IPS-15b (cell line): ENCODE measurements around the gene METTL23.

Experiments used
- H3K27me3 ChIP-seq: one replicate; pipeline ENCODE4 v1.6.1; 2013; ENCODE audit warnings: low read length; ENCODE audit not compliant: control insufficient read depth, insufficient read depth
- H3K36me3 ChIP-seq: one replicate; pipeline ENCODE4 v1.6.1; 2013; ENCODE audit warnings: low read length; ENCODE audit not compliant: control insufficient read depth, insufficient read depth
- H3K4me1 ChIP-seq: one replicate; pipeline ENCODE4 v1.6.1; 2013; ENCODE audit warnings: mild to moderate bottlenecking, low read length; ENCODE audit not compliant: control insufficient read depth, insufficient read depth
- H3K4me3 ChIP-seq: one replicate; pipeline ENCODE4 v1.5.1; 2013; ENCODE audit warnings: low read depth, low read length
- H3K9ac ChIP-seq: one replicate; pipeline ENCODE4 v1.6.1; 2013; ENCODE audit warnings: low read depth, mild to moderate bottlenecking, low read length
- H3K9me3 ChIP-seq: one replicate; pipeline ENCODE4 v1.6.1; 2013; ENCODE audit warnings: mild to moderate bottlenecking, low read length; ENCODE audit not compliant: control insufficient read depth, insufficient read depth

The METTL23 gene

DNA sequence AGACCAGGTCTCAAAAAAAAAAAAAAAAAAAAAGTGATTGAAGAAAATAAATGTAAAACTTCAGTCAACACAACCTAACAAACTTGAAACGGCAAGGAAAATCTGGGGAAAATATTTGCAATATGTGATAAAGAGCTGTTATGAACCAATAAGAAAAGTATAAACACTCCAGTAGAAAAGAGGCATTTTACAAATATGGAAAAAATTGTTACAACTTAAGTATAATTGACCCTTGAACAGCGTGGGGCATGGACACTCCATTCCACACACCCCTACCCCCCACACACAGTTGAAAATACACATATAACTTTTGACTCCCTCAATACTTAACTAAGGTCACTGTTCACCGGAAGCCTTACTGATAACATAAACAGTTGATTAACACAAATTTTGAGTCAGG, 31.9 kb downstream of the METTL23 start:
- no peaks in the 10 kb centered on the region for H3K9me3 ChIP-seq
- H3K36me3 ChIP-seq = no peaks in the 10 kb centered on the region
- H3K4me3 ChIP-seq = no peak overlapping the region
- no peaks in the 10 kb centered on the region for H3K27me3 ChIP-seq
- no peaks in the 10 kb centered on the region for H3K4me1 ChIP-seq
- no peak overlapping the region for H3K9ac ChIP-seq

DNA sequence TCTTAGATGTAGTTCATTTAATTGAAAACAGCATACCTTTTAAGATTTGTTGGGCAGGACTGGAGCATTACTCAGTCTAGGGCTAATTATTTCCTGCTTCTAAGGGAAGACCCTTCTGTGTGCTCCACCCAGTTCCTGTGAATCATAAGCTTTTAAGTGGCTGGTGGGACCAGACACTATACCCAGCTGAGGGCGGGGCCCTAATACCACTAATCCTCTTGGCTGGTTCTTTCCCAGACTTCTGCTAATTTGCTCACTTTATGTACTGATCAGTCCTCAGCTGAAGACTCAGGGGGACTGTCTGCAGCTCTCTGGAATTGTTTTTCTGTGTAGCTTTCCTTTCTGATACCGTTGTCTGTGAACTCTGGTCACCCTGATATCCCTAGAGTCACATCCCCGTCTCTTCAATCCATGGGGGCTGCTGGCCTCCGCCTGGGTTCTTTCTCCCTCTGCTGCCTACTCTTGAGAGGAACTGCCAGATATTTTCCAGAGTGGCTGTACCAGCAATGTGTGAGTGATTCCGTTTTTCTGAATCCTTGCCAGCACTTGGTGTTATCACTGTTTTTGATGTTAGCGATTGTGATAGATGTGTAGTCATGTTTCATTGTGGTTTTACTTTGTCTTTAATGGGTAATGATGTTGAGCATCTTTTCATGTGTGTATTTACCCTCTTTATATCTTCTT, 46.3 kb downstream of the METTL23 start:
- Histone ChIP-seq H3K4me3 (no peak overlapping the region), H3K9ac (no peak overlapping the region), H3K36me3 (peaks cover 8% of the 10 kb centered on the region)

DNA sequence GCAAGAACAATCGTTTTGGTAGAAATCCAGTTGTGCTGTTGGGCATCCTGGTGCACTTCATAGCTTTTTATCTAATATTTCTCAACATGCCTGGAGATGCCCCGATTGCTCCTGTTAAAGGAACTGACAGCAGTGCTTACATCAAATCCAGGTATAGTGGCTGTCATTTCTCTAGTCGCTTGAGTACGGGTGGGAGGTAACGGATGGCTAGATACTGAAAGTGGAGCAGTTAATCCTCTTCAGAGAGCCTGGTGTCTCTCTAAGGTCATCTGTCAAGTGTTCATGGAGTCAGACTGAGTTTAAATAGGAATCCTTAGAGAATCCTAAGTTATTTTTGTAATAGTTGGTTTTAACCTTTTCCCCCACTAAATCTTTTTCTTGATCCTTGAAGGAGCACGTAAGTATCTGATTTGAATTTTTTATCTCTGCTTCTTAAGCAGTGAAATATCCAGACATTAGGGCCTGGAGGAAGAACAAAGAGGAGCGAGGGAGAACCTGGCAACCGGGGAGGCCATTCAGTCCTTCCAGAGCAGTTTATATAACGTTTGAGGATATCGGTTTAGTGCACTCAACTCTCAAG, 48.5 kb downstream of the METTL23 start:
- H3K9ac ChIP-seq = no peak overlapping the region
- no peak overlapping the region for H3K4me3 ChIP-seq
- no peaks in the 10 kb centered on the region for H3K27me3 ChIP-seq
- H3K36me3 ChIP-seq = peaks cover 8% of the 10 kb centered on the region
- no peaks in the 10 kb centered on the region for H3K4me1 ChIP-seq
- H3K9me3 ChIP-seq = no peaks in the 10 kb centered on the region

More for the DNA sequence above, 46.3 kb downstream of the METTL23 start:
- Histone ChIP-seq H3K27me3 (no peaks in the 10 kb centered on the region), H3K4me1 (no peaks in the 10 kb centered on the region), H3K9me3 (no peaks in the 10 kb centered on the region)

DNA sequence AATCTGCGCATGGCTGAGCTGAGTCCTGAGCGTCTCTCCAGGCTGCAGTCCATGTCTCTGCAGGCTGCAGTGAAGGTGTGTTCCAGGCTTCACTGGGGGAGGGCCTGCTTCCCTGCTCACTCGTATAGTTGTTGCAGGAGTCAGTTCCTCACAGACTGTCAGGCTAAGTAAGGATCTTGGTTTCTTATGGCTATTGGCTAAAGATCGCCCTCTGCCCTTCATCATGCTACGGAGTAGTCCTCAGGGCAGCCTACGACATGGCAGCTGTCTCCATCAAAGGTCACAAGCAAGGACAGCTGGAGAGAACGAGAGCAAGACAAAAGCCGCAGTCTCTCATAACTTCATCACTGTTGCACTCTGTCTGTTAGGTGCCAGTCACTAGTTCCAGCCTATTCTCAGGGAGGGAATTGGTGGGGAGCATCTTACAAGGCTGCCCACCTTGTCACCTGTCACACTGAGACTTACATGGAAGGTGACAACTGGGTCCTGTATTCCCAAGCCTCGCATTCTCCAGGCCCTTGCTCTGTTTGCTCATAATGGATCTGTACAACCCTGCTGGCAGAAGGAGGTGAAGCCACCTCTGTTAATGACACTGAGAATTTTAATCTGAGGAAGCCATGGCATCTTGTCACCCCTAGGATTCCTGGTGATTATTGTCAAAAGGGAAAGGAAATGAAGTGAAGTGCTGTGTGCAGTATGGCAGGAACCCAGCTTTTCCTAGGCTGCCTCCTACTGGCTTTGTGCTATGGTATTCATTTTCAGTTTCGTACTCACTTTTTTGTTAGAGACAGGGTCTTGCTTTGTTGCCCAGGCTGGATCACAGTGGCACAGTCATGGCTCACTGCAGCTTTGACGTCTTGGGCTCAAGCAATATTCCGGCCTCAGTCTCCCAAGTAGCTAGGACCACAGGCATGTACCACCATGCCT, 54.7 kb downstream of the METTL23 start:
- Histone ChIP-seq H3K27me3 (no peaks in the 10 kb centered on the region), H3K4me1 (no peaks in the 10 kb centered on the region), H3K4me3 (no peak overlapping the region), H3K9ac (no peak overlapping the region), H3K36me3 (peaks cover 3% of the 10 kb centered on the region), H3K9me3 (no peaks in the 10 kb centered on the region)

DNA sequence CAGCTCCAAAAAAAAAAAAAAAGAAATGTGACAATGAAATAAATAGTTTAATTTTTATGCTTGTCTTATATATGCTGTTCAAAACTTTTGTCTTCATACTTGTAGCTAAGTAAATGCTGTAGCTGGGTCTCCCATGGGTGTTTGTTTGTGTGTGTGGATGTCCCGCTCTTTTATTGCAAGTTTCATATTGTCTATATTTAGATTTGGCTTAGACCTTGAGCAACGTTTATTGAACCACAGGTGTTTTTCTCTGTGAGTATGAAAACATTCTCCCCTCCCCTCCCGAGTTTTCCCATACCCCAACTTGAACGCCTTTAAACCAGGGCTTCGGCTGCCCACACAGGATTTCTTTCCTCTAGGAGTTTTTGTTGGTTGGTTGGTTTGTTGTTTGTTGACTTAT, 56.5 kb downstream of the METTL23 start:
- no peaks in the 10 kb centered on the region for H3K27me3 ChIP-seq
- peaks cover 3% of the 10 kb centered on the region for H3K36me3 ChIP-seq
- H3K9me3 ChIP-seq = no peaks in the 10 kb centered on the region
- no peak overlapping the region for H3K4me3 ChIP-seq
- H3K4me1 ChIP-seq = no peaks in the 10 kb centered on the region
- H3K9ac ChIP-seq = no peak overlapping the region
